ENCODE data around the gene MED12.
"Not testable (repeated sequence)": the region's sequence is repeated elsewhere in the genome, so short reads cannot be mapped to it uniquely, and the experiment has no call there.

MED12 gene

GRCh38 chrX:71160475-71160874, 42.1 kb downstream of the MED12 start:
- DNase-seq, result no peak

GRCh38 chrX:71162981-71163380, 44.6 kb downstream of the MED12 start:
- DNase-seq, result peak in 25 of 56 donors; percentile 1 to 52 (median 16)

GRCh38 chrX:71164071-71164470, 45.7 kb downstream of the MED12 start:
- DNase-seq, result no peak

- DNase-seq, result peak in 20 of 56 donors; percentile 1 to 58 (median 16)
Observed at GRCh38 chrX:71166461-71166860, 48.1 kb downstream of the MED12 start.

- DNase-seq, result peak in 7 of 56 donors; percentile 2 to 35 (median 11)
Observed at GRCh38 chrX:71167031-71167781, 48.8 kb downstream of the MED12 start.

GRCh38 chrX:71168134-71168533, 49.7 kb downstream of the MED12 start:
- DNase-seq, result no peak

GRCh38 chrX:71169586-71169985, 51.2 kb downstream of the MED12 start:
- DNase-seq, result no peak

- DNase-seq, result no peak
Observed at GRCh38 chrX:71170660-71171059, 52.3 kb downstream of the MED12 start.

- no peak for DNase-seq
Observed at GRCh38 chrX:71171110-71171801, 52.9 kb downstream of the MED12 start.

- no peak for DNase-seq
Observed at GRCh38 chrX:71173440-71173839, 55.0 kb downstream of the MED12 start.

GRCh38 chrX:71174795-71175194, 56.4 kb downstream of the MED12 start:
- no peak for DNase-seq

GRCh38 chrX:71175531-71175930, 57.1 kb downstream of the MED12 start:
- DNase-seq, result no peak

- DNase-seq, result no peak
Observed at GRCh38 chrX:71177327-71177726, 58.9 kb downstream of the MED12 start.

GRCh38 chrX:71178908-71179307, 60.5 kb downstream of the MED12 start:
- DNase-seq, result peak in 34 of 56 donors; percentile 0 to 70 (median 18)

- DNase-seq, result not testable (repeated sequence)
Observed at GRCh38 chrX:71180579-71181265, 62.3 kb downstream of the MED12 start.

GRCh38 chrX:71181558-71181909, 63.1 kb downstream of the MED12 start:
- peak in 1 of 56 donors; percentile 36 for DNase-seq

- DNase-seq, result peak in 54 of 56 donors; percentile 6 to 93 (median 78)
Observed at GRCh38 chrX:71181910-71182799, 63.8 kb downstream of the MED12 start.

- no peak for DNase-seq
Observed at GRCh38 chrX:71182871-71183270, 64.5 kb downstream of the MED12 start.

- no peak for DNase-seq
Observed at GRCh38 chrX:71183341-71183740, 64.9 kb downstream of the MED12 start.

- DNase-seq, result no peak
Observed at GRCh38 chrX:71184092-71184491, 65.7 kb downstream of the MED12 start.

- DNase-seq, result no peak
Observed at GRCh38 chrX:71184803-71185495, 66.6 kb downstream of the MED12 start.
